H1 (cell line): Measurements from ENCODE around the gene DNLZ. TPM values are rescaled to one million over a fixed set of nuclear protein-coding genes. Genes with fewer than 3 reads are reported as not detected.

Experiments
- JUND ChIP-seq: IDR thresholded peaks from 2 replicates; pipeline ENCODE4 v1.6.1; 2011; ENCODE audit warnings: mild to moderate bottlenecking, improper control_type of control experiment, low read length
- KDM1A ChIP-seq: fragments of 200-600, 300-600 bp; sonication (generic); IDR thresholded peaks from 2 replicates; pipeline ENCODE4 v1.7.1; 2016; ENCODE audit warnings: mild to moderate bottlenecking, low read length, borderline replicate concordance
- KDM4A ChIP-seq: IDR thresholded peaks from one replicate; pipeline ENCODE4 v1.7.1; 2012; ENCODE audit warnings: low read depth, mild to moderate bottlenecking, moderate library complexity, low read length, inconsistent platforms; ENCODE audit not compliant: severe bottlenecking
- RAD21 ChIP-seq, 2 experiments: IDR thresholded peaks in 1 of 2; conservative IDR thresholded peaks in 1 of 2; 2 replicates each; pipeline ENCODE4 v1.6.1; 2011; ENCODE audit warnings: low read depth in 2 of 2, low read length in 2 of 2, improper control_type of control experiment in 1 of 2, inconsistent platforms in 1 of 2, mild to moderate bottlenecking in 1 of 2, moderate library complexity in 1 of 2
- RNF2 ChIP-seq: fragments of 200-900, 300-1000 bp; sonication (generic); IDR thresholded peaks from 2 replicates; pipeline ENCODE4 v1.7.1; 2016; ENCODE audit warnings: borderline replicate concordance, low read depth, mild to moderate bottlenecking, antibody characterized with exemption, low read length; ENCODE audit not compliant: poor library complexity, severe bottlenecking; ENCODE audit errors: missing control alignments
- SRF ChIP-seq: IDR thresholded peaks from 2 replicates; pipeline ENCODE4 v1.6.1; 2011; ENCODE audit warnings: mild to moderate bottlenecking, low read depth, low read length, moderate library complexity
- SUZ12 ChIP-seq: fragments of 200-600 bp; sonication (generic); IDR thresholded peaks from 2 replicates; pipeline ENCODE4 v1.6.1; 2012; ENCODE audit warnings: mild to moderate bottlenecking, inconsistent platforms, low read length, moderate library complexity, mixed read lengths
- TEAD4 ChIP-seq: IDR thresholded peaks from 2 replicates; pipeline ENCODE4 v1.6.1; 2012; ENCODE audit warnings: low read depth, low read length, inconsistent platforms, mixed read lengths
- polyA plus RNA-seq, 7 experiments: library from polyadenylated mRNA; depleted of rRNA in 3 of 7; stranded (reverse) in 5 of 7; unstranded in 2 of 7; fragments of >200 nt in 5 of 7; fragments of 200-250 nt in 2 of 7; gene quantifications; 1 replicate in 5 of 7; 2 replicates in 1 of 7; 4 replicates in 1 of 7; pipeline versions ENCODE4 v1.2.1 to v1.2.3, GENCODE V29; 2011 to 2013; ENCODE audit warnings: missing spikeins in 2 of 7, mixed read lengths in 2 of 7
- total RNA-seq: library from RNA; stranded (reverse); fragmentation: NEBNext Ultra II Directional; extraction: Animal tissue kit (Norgen Biotek cat#: 25700); gene quantifications from 2 replicates; pipeline ENCODE4 v1.2.1, GENCODE V29; 2021
- TF ChIP-seq, protein P1 (sequence below): IDR thresholded peaks from 2 replicates; pipeline ENCODE4 v1.6.1; 2011; ENCODE audit warnings: low read length, improper control_type of control experiment

Gene DNLZ
- total and polyA plus RNA-seq, 2 of the 8 experiments (the other 6 are each of a cell fraction or from before 2014, with no cell fraction given), result 11.6 to 17.9 TPM

DNA sequence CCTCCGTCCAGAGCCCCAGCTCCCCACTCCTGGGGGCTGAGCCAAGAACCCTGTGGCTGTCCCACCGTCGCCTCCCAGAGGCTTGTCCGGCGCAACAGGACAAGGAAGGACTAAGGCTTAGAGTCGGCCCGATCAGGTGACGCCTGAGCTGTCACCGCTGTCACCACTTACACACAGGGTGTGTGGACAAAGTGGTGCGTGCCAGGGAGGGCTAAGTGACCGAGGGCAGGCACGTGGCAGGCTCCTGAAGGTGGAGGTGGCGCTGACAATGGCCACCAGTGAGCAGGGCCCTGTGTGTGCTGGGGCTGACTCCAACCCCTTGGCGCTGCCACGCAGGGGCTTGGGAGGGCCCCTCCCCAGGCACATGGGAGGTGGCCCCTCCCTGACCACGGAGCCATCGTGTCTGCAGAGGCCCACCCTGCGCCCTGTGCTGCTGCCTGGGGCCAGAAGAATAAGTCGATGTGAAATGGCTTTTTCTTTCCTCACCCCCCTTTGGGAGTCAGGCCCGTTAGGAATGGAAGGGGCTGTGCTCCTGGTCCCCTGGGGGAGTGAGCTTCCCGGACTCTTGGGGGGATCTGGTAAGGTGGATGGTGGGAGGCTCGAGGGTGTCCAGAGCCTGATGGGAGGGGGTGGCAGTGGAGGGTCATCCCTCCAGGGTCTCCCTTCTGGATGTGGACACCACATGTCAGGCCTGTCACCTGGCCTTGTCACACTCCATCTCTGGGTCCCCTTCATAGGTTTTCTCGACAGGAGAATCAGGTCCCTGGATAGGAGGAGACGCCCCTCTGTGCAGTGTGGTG, 38.8 kb downstream of the DNLZ start (continued):
- no peak for TF ChIP-seq SUZ12
- TF ChIP-seq TEAD4, result no peak
- no peak for TF ChIP-seq RNF2
- TF ChIP-seq, protein P1, sequence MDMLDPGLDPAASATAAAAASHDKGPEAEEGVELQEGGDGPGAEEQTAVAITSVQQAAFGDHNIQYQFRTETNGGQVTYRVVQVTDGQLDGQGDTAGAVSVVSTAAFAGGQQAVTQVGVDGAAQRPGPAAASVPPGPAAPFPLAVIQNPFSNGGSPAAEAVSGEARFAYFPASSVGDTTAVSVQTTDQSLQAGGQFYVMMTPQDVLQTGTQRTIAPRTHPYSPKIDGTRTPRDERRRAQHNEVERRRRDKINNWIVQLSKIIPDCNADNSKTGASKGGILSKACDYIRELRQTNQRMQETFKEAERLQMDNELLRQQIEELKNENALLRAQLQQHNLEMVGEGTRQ, result no peak
- peak; percentile 18 to 40; a peak in 2 of 4 replicates for TF ChIP-seq RAD21 (IDR thresholded peaks at IDR 0.05 in 1 of 2, conservative IDR thresholded peaks at IDR 0.05 in 1 of 2; ENCODE audit: low read depth in 2 of 2, low read length in 2 of 2)
- TF ChIP-seq KDM1A, result no peak
- no peak for TF ChIP-seq SRF
- TF ChIP-seq KDM4A, result no peak
- no peak for TF ChIP-seq JUND
- TF ChIP-seq, all 59 proteins: peak for 3
